GM23338 (cell line): ENCODE data around the gene TEPSIN. TPM values are rescaled to one million over a fixed set of nuclear protein-coding genes. Genes with fewer than 3 reads are reported as not detected.

Experiments
- ATAC-seq: fragments of 200-7000 bp; cut with Tn5 transposase; 3 replicates; pipeline ENCODE4 v1.9.1; 2020
- DNase-seq: peaks from one replicate; pipeline ENCODE4 v3.0.0-alpha.2; 2015; ENCODE audit warnings: low spot score
- H2AFZ ChIP-seq: fragments of 200-600 bp; sonication (generic); 2 replicates; pipeline ENCODE4 v1.8.0; 2016; ENCODE audit warnings: antibody characterized with exemption, mild to moderate bottlenecking, moderate library complexity
- H3F3A ChIP-seq: fragments of 200-600 bp; sonication (generic); replicated peaks from 2 replicates; pipeline ENCODE4 v1.8.0; 2017; ENCODE audit warnings: antibody characterized with exemption, mixed run types, low read depth
- H3K27ac ChIP-seq: fragments of 200-600 bp; sonication (generic); 2 replicates; pipeline ENCODE4 v1.6.1; 2016; ENCODE audit warnings: low read depth
- H3K27me3 ChIP-seq: fragments of 200-600 bp; sonication (generic); 2 replicates; pipeline ENCODE4 v1.8.0; 2016; ENCODE audit warnings: mild to moderate bottlenecking, mixed run types, moderate library complexity; ENCODE audit not compliant: insufficient read depth
- H3K36me3 ChIP-seq: fragments of 200-600 bp; sonication (generic); 2 replicates; pipeline ENCODE4 v1.8.0; 2016; ENCODE audit warnings: mild to moderate bottlenecking; ENCODE audit not compliant: insufficient read depth
- H3K4me1 ChIP-seq: fragments of 200-600 bp; sonication (generic); 2 replicates; pipeline ENCODE4 v1.8.0; 2016; ENCODE audit warnings: mild to moderate bottlenecking, moderate library complexity; ENCODE audit not compliant: insufficient read depth
- H3K4me2 ChIP-seq: fragments of 200-600 bp; sonication (generic); 2 replicates; pipeline ENCODE4 v1.7.1; 2017; ENCODE audit warnings: mixed run types
- H3K4me3 ChIP-seq: fragments of 200-600 bp; sonication (generic); 2 replicates; pipeline ENCODE4 v1.6.1; 2016; ENCODE audit warnings: mixed run types
- H3K79me2 ChIP-seq: fragments of 200-600 bp; sonication (generic); replicated peaks from 2 replicates; pipeline ENCODE4 v1.8.0; 2017; ENCODE audit warnings: mild to moderate bottlenecking; ENCODE audit not compliant: insufficient read depth
- H3K9me2 ChIP-seq: fragments of 200-600 bp; sonication (generic); 2 replicates; pipeline ENCODE4 v1.8.0; 2017; ENCODE audit not compliant: insufficient read depth
- H4K20me1 ChIP-seq: fragments of 200-600 bp; sonication (generic); replicated peaks from 2 replicates; pipeline ENCODE4 v1.8.0; 2017; ENCODE audit warnings: mild to moderate bottlenecking; ENCODE audit not compliant: insufficient read depth
- H3K27ac Mint-ChIP-seq: 2 replicates; pipeline ENCODE4 v1.8.0; 2020; ENCODE audit warnings: inconsistent platforms, mild to moderate bottlenecking, moderate library complexity, mixed read lengths
- H3K27me3 Mint-ChIP-seq: 3 replicates; pipeline ENCODE4 v1.8.0; 2022; ENCODE audit warnings: low read depth, mild to moderate bottlenecking, moderate library complexity, mixed read lengths, inconsistent platforms; ENCODE audit not compliant: insufficient read depth, poor library complexity
- H3K36me3 Mint-ChIP-seq: 3 replicates; pipeline ENCODE4 v1.8.0; 2021; ENCODE audit warnings: low read depth, mild to moderate bottlenecking, inconsistent platforms, moderate library complexity, mixed read lengths
- H3K4me1 Mint-ChIP-seq: 3 replicates; pipeline ENCODE4 v1.8.0; 2020; ENCODE audit warnings: mild to moderate bottlenecking, inconsistent platforms, mixed read lengths
- H3K4me3 Mint-ChIP-seq: 3 replicates; pipeline ENCODE4 v1.8.0; 2021; ENCODE audit warnings: moderate library complexity, mild to moderate bottlenecking, inconsistent platforms, mixed read lengths
- H3K9me3 Mint-ChIP-seq: 3 replicates; pipeline ENCODE4 v1.8.0; 2020; ENCODE audit warnings: moderate library complexity, mild to moderate bottlenecking, inconsistent platforms, mixed read lengths
- ETS1 ChIP-seq: IDR thresholded peaks from 2 replicates; pipeline ENCODE4 v1.6.1; 2016; ENCODE audit warnings: antibody characterized with exemption
- EZH2 ChIP-seq: fragments of 200-600 bp; sonication (generic); IDR thresholded peaks from one replicate; pipeline ENCODE4 v1.8.0; 2017; ENCODE audit warnings: antibody characterized with exemption, mild to moderate bottlenecking, low read depth; ENCODE audit not compliant: unreplicated experiment
- EZH2phosphoT487 ChIP-seq: fragments of 200-600 bp; sonication (generic); IDR thresholded peaks from one replicate; pipeline ENCODE4 v1.8.1; 2018; ENCODE audit warnings: antibody characterized with exemption; ENCODE audit not compliant: unreplicated experiment
- POLR2AphosphoS5 ChIP-seq: IDR thresholded peaks from 2 replicates; pipeline ENCODE4 v1.6.1; 2016; ENCODE audit warnings: antibody characterized with exemption, low read depth
- REST ChIP-seq: IDR thresholded peaks from one replicate; pipeline ENCODE4 v1.6.1; 2018; ENCODE audit warnings: antibody characterized with exemption; ENCODE audit not compliant: unreplicated experiment
- STAT1 ChIP-seq: IDR thresholded peaks from one replicate; pipeline ENCODE4 v1.6.1; 2016; ENCODE audit warnings: antibody characterized with exemption; ENCODE audit not compliant: unreplicated experiment
- ZNF462 ChIP-seq: fragments of 250-450 bp; sonication (Bioruptor Pico); IDR thresholded peaks from 2 replicates; pipeline ENCODE4 v1.5.0; 2020; ENCODE audit warnings: mild to moderate bottlenecking, moderate library complexity
- polyA plus RNA-seq: library from polyadenylated mRNA; unstranded; fragments of >200 nt; fragmentation: Nextera tagmentation; extraction: Ambion mirVana; gene quantifications from 2 replicates; pipeline ENCODE4 v1.2.1, GENCODE V29; 2016
- total RNA-seq: library from RNA; depleted of rRNA; stranded (reverse); fragments of >200 nt; shearing (Covaris generic); gene quantifications from 2 replicates; pipeline ENCODE4 v1.2.3, GENCODE V29; 2014

TEPSIN gene
- total and polyA plus RNA-seq, 2 experiments from 2014 or later: 4.4 to 25.3 TPM

GRCh38 chr17:81204578-81204977 is 34.3 kb downstream of the TEPSIN start (continued):
- TF ChIP-seq ZNF462 (CRISPR knock-in tag) (no peak), EZH2phosphoT487 (no peak)

- peaks cover 5% of the 10 kb centered on the region for H3K27me3 Mint-ChIP-seq
- TF ChIP-seq EZH2 (no peak), POLR2AphosphoS5 (no peak), REST (no peak), ETS1 (no peak), STAT1 (no peak)
Observed at GRCh38 chr17:81203136-81203535, 35.7 kb downstream of the TEPSIN start.

More at GRCh38 chr17:81203136-81203535, 35.7 kb downstream of the TEPSIN start:
- H3K4me1 ChIP-seq: no peaks in the 10 kb centered on the region
- no peak overlapping the region for H3K27ac Mint-ChIP-seq
- H3K27ac ChIP-seq: no peak overlapping the region
- no peaks in the 10 kb centered on the region for H3K79me2 ChIP-seq
- H4K20me1 ChIP-seq: no peaks in the 10 kb centered on the region
- H3K36me3 ChIP-seq: no peaks in the 10 kb centered on the region; the same call in 1 of the 2 replicates
- no peaks in the 10 kb centered on the region for H3F3A ChIP-seq
- H3K27me3 ChIP-seq: no peaks in the 10 kb centered on the region
- ATAC-seq (no peak), DNase-seq (no peak)
- H3K4me3 ChIP-seq: no peak overlapping the region
- no peak overlapping the region for H2AFZ ChIP-seq
- no peaks in the 10 kb centered on the region for H3K9me2 ChIP-seq
- no peaks in the 10 kb centered on the region; the same call in 2 of the 3 replicates for H3K9me3 Mint-ChIP-seq
- H3K4me2 ChIP-seq: no peak overlapping the region
- no peaks in the 10 kb centered on the region for H3K4me1 Mint-ChIP-seq
- H3K36me3 Mint-ChIP-seq: peaks cover 7% of the 10 kb centered on the region
- H3K4me3 Mint-ChIP-seq: no peak overlapping the region
